Heart left ventricle (tissue), 16 donors: ENCODE results near the gene LIG3. TPM values are rescaled to one million over a fixed set of nuclear protein-coding genes. Genes with fewer than 3 reads are reported as not detected.

Experiments used
- ATAC-seq, 4 donors: fragments of 200-7000 bp; cut with Tn5 transposase; one replicate each; pipeline ENCODE4 v1.9.1; 2020 to 2022; ENCODE audit warnings: moderate library complexity in 4 of 4, mild to moderate bottlenecking in 3 of 4, moderate number of reproducible peaks in 1 of 4
- DNase-seq, 5 donors: peaks; one replicate each; pipeline ENCODE4 v3.0.0-alpha.2; 2020
- H3K27ac ChIP-seq, 12 donors: fragments of 200-600 bp; sonication (generic) in 4 of 12; one replicate each; pipeline versions ENCODE4 v1.5.0 to v1.8.0; 2016 to 2022; ENCODE audit warnings: mild to moderate bottlenecking in 2 of 12
- H3K27me3 ChIP-seq, 9 donors: fragments of 200-600 bp; sonication (generic) in 2 of 9; one replicate each; pipeline versions ENCODE4 v1.5.1 to v1.8.0; 2016 to 2022; ENCODE audit warnings: mild to moderate bottlenecking in 3 of 9
- H3K36me3 ChIP-seq, 9 donors: fragments of 200-600 bp; sonication (generic) in 2 of 9; one replicate each; pipeline versions ENCODE4 v1.5.0 to v1.8.0; 2018 to 2022; ENCODE audit warnings: mild to moderate bottlenecking in 2 of 9
- H3K4me1 ChIP-seq, 12 donors: fragments of 200-600 bp; sonication (generic) in 4 of 12; one replicate each; pipeline versions ENCODE4 v1.5.0 to v1.8.0; 2016 to 2022; ENCODE audit warnings: mild to moderate bottlenecking in 3 of 12
- H3K4me3 ChIP-seq, 12 donors: fragments of 200-600 bp; sonication (generic) in 4 of 12; one replicate each; pipeline versions ENCODE4 v1.5.0 to v1.8.0; 2017 to 2022; ENCODE audit warnings: mild to moderate bottlenecking in 9 of 12, moderate library complexity in 4 of 12
- H3K9me3 ChIP-seq, 12 donors: fragments of 200-600 bp; sonication (generic) in 4 of 12; one replicate each; pipeline versions ENCODE4 v1.5.0 to v1.8.0; 2016 to 2022; ENCODE audit warnings: mild to moderate bottlenecking in 1 of 12
- CTCF ChIP-seq, 12 donors: fragments of 200-600 bp; sonication (generic) in 4 of 12; IDR thresholded peaks; one replicate each; pipeline versions ENCODE4 v1.5.0 to v1.8.0; 2018 to 2022; ENCODE audit warnings: antibody characterized with exemption in 12 of 12, mild to moderate bottlenecking in 5 of 12
- POLR2A ChIP-seq, 2 donors: fragments of 450-650 bp; IDR thresholded peaks; one replicate each; pipeline ENCODE4 v1.6.1; 2017; ENCODE audit warnings: antibody characterized with exemption in 2 of 2, mild to moderate bottlenecking in 2 of 2, moderate library complexity in 2 of 2
- WGBS, 4 donors: extraction: QIAGEN DNeasy Blood & Tissue Kit in 2 of 4; methylation state at CpG; one replicate each; pipeline versions ENCODE4 v1.1.5 to v1.1.7; 2013 to 2018; 5-methylcytosine and 5-hydroxymethylcytosine counted together
- intact Hi-C, 10 donors: fragments of 100-400 bp; cut with DNase I; formaldehyde crosslinking; loops; one replicate each; pipeline versions ENCODE4 v1.11.1 to v1.14.2; 2022
- polyA plus RNA-seq, 2 donors: library from polyadenylated mRNA; stranded (reverse); fragments of 200-250 nt; gene quantifications; one replicate each; pipeline ENCODE4 v1.2.3, GENCODE V29; 2013
- total RNA-seq, 9 donors: library from RNA; depleted of rRNA in 2 of 9; stranded (reverse); fragments of >200 nt in 2 of 9; fragmentation: NEBNext Ultra II Directional in 3 of 9; extraction: Animal tissue kit (Norgen Biotek cat#: 25700) in 3 of 9; gene quantifications; one replicate each; pipeline versions ENCODE4 v1.1.0 to v1.2.4, GENCODE V29; 2016 to 2023
- donor health status: ischemic (EF 13 %, LVEDD 7.1; RV severe dilation, severe dysfunction).
- donor health status: healthy with polysubstance abuse.
- donor health status: DM: no; HTN: yes; CAD: no.
- donor health status: DM: no; HTN: no; CAD: no.
- donor health status: ischemic (EF 25% LVEDD 6.9; RV normal size, moderate dysfunction).
- donor health status: ischemic (EF 25% LVEDD 5.7; RV mildly dilated, moderate dysfunction).
- donor health status: healthy.
- donor health status: DM: yes; HTN: yes; CAD: no.
- donor health status: ischemic (EF 35%, LVEDD 5.7; RV mildly dilated, moderate dysfunction).
- donor health status: nonischemic (EF 11% LVEDD 7.7; RV severe dilation, severe dysfunction).
- donor health status: DM: yes; HTN: yes; CAD: no.
- donor health status: PGD.
- donor health status: ischemic (EF 29% LVEDD 5.4; RV normal size, mild dysfunction).
- donor health status: nonischemic (EF 23%, LVEDD 6.1; RV moderate dilation, normal function).

LIG3 gene
- total and polyA plus RNA-seq, 11 donors, result 4.0 to 27.0 (median 20.2) TPM

GRCh38 chr17:34993031-34993430 lies 12.7 kb downstream of the LIG3 start:
- intact Hi-C loops, result loop anchor here in 2 of 10 donors (10.0 kb wide), 2 partner anchors 52 to 72 kb away; partner anchors contain the start of gene RFFL (in 1 of the 2)
- Histone ChIP-seq H3K27ac (no peak overlapping the region), H3K36me3 (peaks cover 0 to 94% (median 86%) of the 10 kb centered on the region in 9 donors), H3K4me1 (peaks cover 0 to 25% (median 7%) of the 10 kb centered on the region in 12 donors), H3K9me3 (no peaks in the 10 kb centered on the region), H3K4me3 (no peak overlapping the region), H3K27me3 (no peaks in the 10 kb centered on the region)
- ATAC-seq (no peak), DNase-seq (no peak)
- WGBS, 4 donors, result 79 to 91% (median 84%) methylated on average over 2 of the region's 2 CpGs
- TF ChIP-seq POLR2A (IDR thresholded peaks at IDR 0.05) (no peak), CTCF (IDR thresholded peaks at IDR 0.05) (no peak)

GRCh38 chr17:34996422-34997285 lies 16.3 kb downstream of the LIG3 start:
- DNase-seq, result no peak
- H3K27ac ChIP-seq, result peak overlapping the region in 7 of 12 donors; percentile 1 to 77 (median 54)
- no peaks in the 10 kb centered on the region for H3K27me3 ChIP-seq
- 79 to 93% (median 82%) methylated on average over 3 of the region's 3 CpGs for WGBS, 4 donors
- H3K4me3 ChIP-seq, result no peak overlapping the region
- no peaks in the 10 kb centered on the region for H3K9me3 ChIP-seq
- H3K36me3 ChIP-seq, result peaks cover 0 to 92% (median 79%) of the 10 kb centered on the region in 9 donors
- H3K4me1 ChIP-seq, result peaks cover 0 to 24% (median 7%) of the 10 kb centered on the region in 12 donors
- no peak for ATAC-seq
- TF ChIP-seq POLR2A (IDR thresholded peaks at IDR 0.05) (no peak), CTCF (IDR thresholded peaks at IDR 0.05) (no peak)
- intact Hi-C loops, result loop anchor here in 6 of 10 donors (1.0 to 10.0 kb wide), 9 partner anchors 48 to 126 kb away; partner anchors contain the start of genes RAD51D (in 3 of the 6), RFFL (in 2 of the 6) and FNDC8 (in 1 of the 6)

GRCh38 chr17:34997355-34997862 lies 17.1 kb downstream of the LIG3 start:
- TF ChIP-seq POLR2A (IDR thresholded peaks at IDR 0.05) (no peak), CTCF (IDR thresholded peaks at IDR 0.05) (no peak)
- no peaks in the 10 kb centered on the region for H3K9me3 ChIP-seq
- DNase-seq (peak in 4 of 5 donors; percentile 58 to 72 (median 66)), ATAC-seq (peak; percentile 72 to 79 (median 76))
- WGBS, 4 donors, result 40 to 52% (median 47%) methylated on average over 11 of the region's 11 CpGs
- H3K27ac ChIP-seq, result peak overlapping the region in 11 of 12 donors; percentile 7 to 78 (median 55)
- H3K4me1 ChIP-seq, result peaks cover 0 to 30% (median 7%) of the 10 kb centered on the region in 12 donors
- peaks cover 0 to 92% (median 78%) of the 10 kb centered on the region in 9 donors for H3K36me3 ChIP-seq
- intact Hi-C loops, result loop anchor here in 6 of 10 donors (1.0 to 10.0 kb wide), 9 partner anchors 47 to 125 kb away; partner anchors contain the start of genes RAD51D (in 3 of the 6), RFFL (in 2 of the 6) and FNDC8 (in 1 of the 6)
- no peaks in the 10 kb centered on the region for H3K27me3 ChIP-seq
- H3K4me3 ChIP-seq, result no peak overlapping the region
